Gastroesophageal sphincter (tissue), 3 donors: ENCODE results near the gene CYSTM1.

Experiments
- CTCF ChIP-seq, 4 experiments: fragments of 200-600 bp in 2 of 4; fragments of 450-650 bp in 2 of 4; sonication (generic) in 1 of 4; IDR thresholded peaks; one replicate each; pipeline ENCODE4 v1.5.1; 2017 to 2019; ENCODE audit warnings: antibody characterized with exemption in 4 of 4, mild to moderate bottlenecking in 2 of 4, moderate library complexity in 2 of 4
- POLR2A ChIP-seq, 2 donors: fragments of 450-650 bp; IDR thresholded peaks; one replicate each; pipeline ENCODE4 v1.6.1; 2017; ENCODE audit warnings: antibody characterized with exemption in 2 of 2, mild to moderate bottlenecking in 2 of 2, moderate library complexity in 1 of 2
- POLR2AphosphoS5 ChIP-seq: sonication (generic); formaldehyde crosslinking; IDR thresholded peaks from one replicate; pipeline ENCODE4 v1.6.1; 2017; ENCODE audit warnings: antibody characterized with exemption

- TF ChIP-seq POLR2AphosphoS5 = no peak
- TF ChIP-seq CTCF (IDR thresholded peaks at IDR 0.05) = no peak
- no peak for TF ChIP-seq POLR2A (IDR thresholded peaks at IDR 0.05)
Observed at GRCh38 chr5:140265845-140266244, 90.9 kb downstream of the CYSTM1 start.
